Head of caudate nucleus (tissue), 42 donors: ENCODE results near the gene SLC8A2.

Experiments used
- DNase-seq, 42 donors: peaks; one replicate each; pipeline versions ENCODE4 v3.0.0 to v3.0.0-alpha.2; 2020 to 2021; ENCODE audit warnings: mixed read lengths in 7 of 42
- intact Hi-C: fragments of 100-400 bp; cut with DNase I; formaldehyde crosslinking; loops from one replicate; pipeline ENCODE4 v1.15.0; 2022

SLC8A2 gene

GRCh38 chr19:47507924-47508553 is 36.3 kb upstream of the SLC8A2 start:
- intact Hi-C loops, result no loop called here
- DNase-seq, result peak in 31 of 42 donors; percentile 47 to 91 (median 64)

- DNase-seq, result peak in 35 of 42 donors; percentile 39 to 91 (median 67)
- intact Hi-C loops, result no loop called here
Observed at GRCh38 chr19:47507012-47507411, 35.3 kb upstream of the SLC8A2 start.

GRCh38 chr19:47506459-47506858 is 34.8 kb upstream of the SLC8A2 start:
- no peak for DNase-seq
- intact Hi-C loops, result no loop called here

GRCh38 chr19:47505506-47505905 is 33.8 kb upstream of the SLC8A2 start:
- intact Hi-C loops, result no loop called here
- no peak for DNase-seq

- no peak for DNase-seq
- intact Hi-C loops, result no loop called here
Observed at GRCh38 chr19:47503826-47504150, 32.1 kb upstream of the SLC8A2 start.

GRCh38 chr19:47503130-47503825 is 31.6 kb upstream of the SLC8A2 start:
- intact Hi-C loops, result no loop called here
- no peak for DNase-seq

- DNase-seq, result peak in 37 of 42 donors; percentile 49 to 86 (median 67)
- intact Hi-C loops, result no loop called here
Observed at GRCh38 chr19:47499863-47500830, 28.5 kb upstream of the SLC8A2 start.

GRCh38 chr19:47499371-47499770 is 27.7 kb upstream of the SLC8A2 start:
- no peak for DNase-seq
- intact Hi-C loops, result no loop called here

GRCh38 chr19:47498561-47498960 is 26.9 kb upstream of the SLC8A2 start:
- intact Hi-C loops, result no loop called here
- no peak for DNase-seq

GRCh38 chr19:47497821-47498520 is 26.3 kb upstream of the SLC8A2 start:
- intact Hi-C loops, result no loop called here
- no peak for DNase-seq

GRCh38 chr19:47497050-47497766 is 25.5 kb upstream of the SLC8A2 start:
- intact Hi-C loops, result no loop called here
- peak in 19 of 42 donors; percentile 25 to 72 (median 50) for DNase-seq

- peak in 41 of 42 donors; percentile 53 to 93 (median 78) for DNase-seq
- intact Hi-C loops, result no loop called here
Observed at GRCh38 chr19:47495478-47496372, 24.0 kb upstream of the SLC8A2 start.

GRCh38 chr19:47494729-47495128 is 23.0 kb upstream of the SLC8A2 start:
- peak in 1 of 42 donors; percentile 24 for DNase-seq
- intact Hi-C loops, result no loop called here

- intact Hi-C loops, result no loop called here
Observed at GRCh38 chr19:47494211-47494547, 22.5 kb upstream of the SLC8A2 start.

GRCh38 chr19:47493378-47494210 is 21.9 kb upstream of the SLC8A2 start:
- DNase-seq, result no peak
- intact Hi-C loops, result no loop called here

More at GRCh38 chr19:47494211-47494547, 22.5 kb upstream of the SLC8A2 start:
- DNase-seq, result no peak

GRCh38 chr19:47492571-47493377 is 21.1 kb upstream of the SLC8A2 start:
- intact Hi-C loops, result no loop called here
- peak in 31 of 42 donors; percentile 38 to 90 (median 64) for DNase-seq
